ENCODE measurements around the gene SUPT20HL2.
"Not testable (repeated sequence)": the region's sequence is repeated elsewhere in the genome, so short reads cannot be mapped to it uniquely, and the experiment has no call there.

The SUPT20HL2 gene

DNA sequence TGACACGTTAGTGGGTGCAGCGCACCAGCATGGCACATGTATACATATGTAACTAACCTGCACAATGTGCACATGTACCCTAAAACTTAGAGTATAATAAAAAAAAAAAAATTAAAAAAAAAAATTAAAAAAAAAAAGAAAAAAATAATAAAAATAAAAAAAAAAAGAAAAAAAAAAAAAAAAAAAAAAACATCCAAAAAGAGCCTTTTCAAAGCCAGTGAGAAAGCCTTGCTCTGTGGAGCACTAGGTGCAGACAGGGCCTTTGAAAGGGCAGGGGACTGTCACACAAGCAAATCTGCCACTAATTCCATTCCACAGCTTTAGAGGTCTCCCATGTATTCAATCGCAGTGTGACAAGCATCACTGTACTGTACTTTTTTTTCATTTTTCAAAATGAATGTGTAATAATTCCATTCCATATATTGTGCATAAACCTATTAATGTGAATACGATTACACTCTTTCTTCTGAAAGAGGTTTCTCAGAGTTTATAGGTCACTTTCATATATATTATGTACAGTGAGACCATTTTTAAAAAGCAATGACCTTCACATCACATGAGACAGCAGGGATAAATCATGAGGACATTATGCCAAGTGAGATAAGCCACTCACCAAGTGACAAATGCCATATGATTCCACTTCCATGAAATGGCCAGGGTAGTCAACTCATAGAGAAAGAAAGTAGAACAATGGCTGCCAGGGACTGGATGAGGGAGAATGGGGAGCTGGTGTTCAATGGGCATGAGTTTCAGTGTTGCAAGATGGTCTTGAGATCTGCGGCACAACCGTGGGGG, 4.1 kb downstream of the SUPT20HL2 start:
- DNase-seq (ENCODE audit: low read depth), result not testable (repeated sequence)

DNA sequence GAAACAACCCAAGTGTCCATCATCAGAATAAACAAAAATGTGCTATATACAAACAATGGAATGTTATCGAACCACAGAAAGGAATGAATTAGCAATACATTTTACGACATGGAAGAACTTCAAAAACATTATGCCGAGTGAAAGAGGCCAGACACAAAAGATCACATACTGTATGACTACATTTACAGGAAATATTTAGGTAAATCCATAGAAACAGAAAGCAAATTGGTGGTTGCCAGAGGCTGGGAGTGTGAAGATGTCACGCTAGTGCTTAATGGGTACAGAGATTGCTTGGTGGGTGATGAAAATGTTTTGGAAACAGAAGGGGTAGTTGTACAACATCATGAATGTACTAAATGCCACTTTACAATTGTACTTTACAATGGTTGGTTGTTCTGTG, 5.1 kb downstream of the SUPT20HL2 start:
- not testable (repeated sequence) for DNase-seq (ENCODE audit: low read depth)

DNA sequence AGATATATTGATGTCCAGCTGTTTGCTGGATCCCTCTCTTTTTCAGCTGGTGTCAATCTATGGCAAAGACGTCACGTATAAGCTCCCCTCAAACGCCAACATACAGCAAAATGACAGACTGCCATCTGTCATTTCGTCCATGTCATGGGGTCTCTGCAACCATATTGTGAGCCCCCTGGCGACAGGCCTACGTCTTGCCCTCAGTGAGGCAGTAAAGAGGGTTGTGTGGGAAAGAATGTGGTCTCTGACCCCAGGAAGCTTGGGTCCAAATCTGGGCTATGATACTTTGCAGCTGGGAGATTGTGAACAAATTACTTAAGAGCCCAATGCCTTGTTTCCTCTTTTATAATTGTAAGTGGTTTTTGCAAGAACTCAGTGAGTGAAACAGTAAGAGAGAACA, 7.4 kb downstream of the SUPT20HL2 start:
- DNase-seq (ENCODE audit: low read depth), result no peak

DNA sequence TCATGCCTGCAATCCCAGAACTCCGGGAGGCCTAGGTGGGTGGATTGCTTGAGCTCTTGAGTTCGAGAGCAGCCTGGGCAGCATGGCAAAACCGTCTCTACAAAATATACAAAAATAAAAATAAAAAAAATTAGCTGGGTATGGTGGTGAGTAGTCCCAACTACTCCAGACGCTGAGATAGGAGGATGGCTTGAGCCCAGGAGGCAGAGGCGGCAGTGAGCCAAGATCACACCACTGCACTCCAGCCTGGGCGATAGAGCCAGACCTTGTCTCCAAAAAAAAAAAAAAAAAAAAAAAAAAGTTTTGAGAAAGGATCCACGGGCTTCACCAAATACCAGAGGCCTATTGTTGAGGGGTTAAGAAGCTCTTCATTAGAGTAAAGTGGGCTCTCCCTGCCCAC, 8.0 kb downstream of the SUPT20HL2 start:
- DNase-seq (ENCODE audit: low read depth), result no peak

- no peak for DNase-seq (ENCODE audit: low read depth)
Observed at GRCh38 chrX:24301806-24302205, 12.1 kb downstream of the SUPT20HL2 start.

DNA sequence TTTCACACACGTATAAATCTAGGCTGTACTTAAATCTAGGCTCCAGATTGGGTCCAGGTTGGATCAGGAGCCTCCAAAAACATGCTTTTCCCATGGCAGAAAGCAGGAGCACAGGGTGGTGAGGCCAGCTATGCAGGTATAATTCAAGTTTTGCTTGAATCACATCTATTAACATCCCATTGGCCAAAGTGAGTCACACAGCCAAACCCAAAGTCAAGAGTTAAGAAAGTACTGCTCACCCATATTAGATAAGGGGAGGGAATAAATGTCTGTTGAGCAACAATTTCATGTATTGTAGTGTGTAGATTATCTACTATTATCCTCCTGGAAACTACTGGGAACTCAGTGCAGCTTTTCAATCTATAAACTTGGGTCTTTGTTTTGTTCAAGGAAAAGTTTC, 12.8 kb downstream of the SUPT20HL2 start:
- no peak for DNase-seq (ENCODE audit: low read depth)

DNA sequence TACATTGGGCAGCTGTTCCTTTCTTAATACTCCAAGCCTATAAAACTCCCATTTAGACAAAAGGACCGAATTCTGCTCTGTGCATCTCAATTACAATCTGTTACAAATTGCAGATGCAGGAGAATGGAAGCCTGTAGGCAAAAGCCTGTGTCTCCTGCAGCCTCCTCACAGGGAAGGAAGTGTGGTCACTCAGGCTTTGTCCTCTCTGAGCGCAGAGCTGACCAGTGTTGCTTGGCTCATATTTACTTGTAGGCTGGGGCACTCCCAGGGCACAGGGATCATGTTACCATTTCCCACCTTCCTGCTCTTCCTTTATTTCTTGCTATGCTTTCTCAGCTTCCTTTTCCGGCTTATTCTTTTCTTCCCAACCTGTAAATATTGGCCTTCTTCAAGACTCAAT, 15.7 kb downstream of the SUPT20HL2 start:
- no peak for DNase-seq (ENCODE audit: low read depth)

DNA sequence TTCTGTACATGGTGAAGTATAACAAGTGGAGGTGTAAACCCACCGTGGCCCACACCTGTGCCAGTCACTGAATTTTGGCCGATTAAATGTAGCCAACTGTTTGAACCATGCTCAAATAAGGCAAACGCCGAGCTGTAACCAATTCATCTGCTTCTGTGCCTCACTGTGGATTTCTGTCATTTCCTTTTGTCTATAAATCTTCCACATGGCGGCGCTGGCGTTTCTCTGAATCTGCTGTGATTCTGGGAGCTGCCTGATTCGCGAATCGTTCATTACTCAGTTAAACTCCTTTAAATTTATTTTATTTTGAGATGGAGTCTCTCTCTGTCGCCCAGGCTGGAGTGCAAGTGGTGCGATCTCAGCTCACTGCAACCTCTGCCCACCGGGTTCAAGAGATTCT, 19.2 kb downstream of the SUPT20HL2 start:
- no peak for DNase-seq (ENCODE audit: low read depth)

- DNase-seq (ENCODE audit: low read depth), result no peak
Observed at GRCh38 chrX:24293412-24293811, 20.5 kb downstream of the SUPT20HL2 start.

- no peak for DNase-seq (ENCODE audit: low read depth)
Observed at GRCh38 chrX:24292353-24292752, 21.5 kb downstream of the SUPT20HL2 start.

- peak; percentile 41 for DNase-seq (ENCODE audit: low read depth)
Observed at GRCh38 chrX:24285082-24285481, 28.8 kb downstream of the SUPT20HL2 start.

DNA sequence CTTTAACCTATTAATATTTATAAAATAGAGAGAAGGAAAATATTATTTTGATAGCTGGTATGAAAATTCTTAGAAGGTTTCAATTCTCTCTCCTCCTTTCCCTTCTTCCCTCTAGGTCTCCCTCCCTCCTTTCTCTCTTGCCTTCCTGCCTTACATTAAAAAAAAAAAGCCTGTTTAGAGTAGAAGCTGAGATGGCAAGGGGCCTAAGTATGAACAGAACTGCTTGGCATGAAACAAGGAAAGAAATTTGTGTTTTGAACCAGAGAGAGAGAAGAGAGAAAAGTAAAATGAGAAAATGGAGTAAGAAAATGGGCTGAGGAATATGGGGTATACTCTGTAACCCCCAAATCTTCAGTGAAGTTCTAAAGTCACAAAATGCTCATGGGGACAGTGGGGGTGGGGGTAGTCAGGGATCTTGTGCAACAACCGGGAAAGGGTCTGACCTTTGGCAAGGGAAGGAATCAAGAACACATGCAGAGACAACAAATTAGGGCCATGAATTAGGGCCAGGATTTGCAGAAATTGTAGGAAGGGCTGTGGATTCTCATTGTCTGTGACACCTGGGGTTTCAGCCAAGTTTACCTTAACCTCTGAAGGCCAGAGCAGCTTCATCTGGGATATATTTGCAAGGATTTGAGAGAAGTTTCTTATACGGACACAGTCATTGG, 30.6 kb downstream of the SUPT20HL2 start:
- DNase-seq (ENCODE audit: low read depth), result peak; percentile 43

GRCh38 chrX:24282381-24283126, 31.3 kb downstream of the SUPT20HL2 start:
- peak; percentile 87 for DNase-seq (ENCODE audit: low read depth)

GRCh38 chrX:24277405-24277804, 36.5 kb downstream of the SUPT20HL2 start:
- no peak for DNase-seq (ENCODE audit: low read depth)

- no peak for DNase-seq (ENCODE audit: low read depth)
Observed at GRCh38 chrX:24276015-24276414, 37.9 kb downstream of the SUPT20HL2 start.

DNA sequence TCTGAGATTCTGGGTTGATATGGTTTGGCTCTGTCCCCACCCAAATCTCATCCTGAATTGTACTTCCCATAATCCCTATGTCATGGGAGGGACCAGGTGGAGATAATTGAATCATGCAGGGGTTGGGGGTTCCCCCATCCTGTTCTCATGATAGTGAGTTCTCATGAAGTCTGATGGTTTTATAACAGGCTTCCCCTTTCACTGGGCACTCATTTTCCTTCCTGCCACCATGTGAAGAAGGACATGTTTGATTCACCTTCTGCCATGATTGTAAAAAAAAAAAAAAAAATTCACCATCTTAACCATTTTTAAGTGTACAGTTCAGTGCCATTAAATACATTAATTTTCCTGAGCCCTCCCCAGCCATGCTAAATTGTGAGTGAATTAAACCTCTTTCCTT, 42.6 kb downstream of the SUPT20HL2 start:
- no peak for DNase-seq (ENCODE audit: low read depth)

GRCh38 chrX:24268786-24269185, 45.1 kb downstream of the SUPT20HL2 start:
- no peak for DNase-seq (ENCODE audit: low read depth)

DNA sequence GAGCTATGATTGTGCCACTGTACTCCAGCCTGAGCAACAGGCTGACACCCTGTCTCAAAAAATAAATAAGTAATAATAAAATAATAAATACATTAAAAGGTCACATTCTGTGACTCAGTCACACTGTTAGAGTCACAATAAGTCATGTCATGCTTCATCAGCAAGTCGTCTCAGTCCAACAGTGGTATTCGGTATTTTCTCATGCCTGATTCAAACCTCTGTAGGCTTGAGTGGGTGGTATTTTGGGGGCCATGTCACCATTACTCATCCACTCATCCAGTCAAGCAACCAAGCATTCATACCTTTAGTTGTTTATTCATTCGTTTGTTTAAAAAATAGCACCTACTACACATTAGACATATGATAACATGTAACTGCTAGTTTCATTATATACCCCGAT, 46.9 kb downstream of the SUPT20HL2 start:
- no peak for DNase-seq (ENCODE audit: low read depth)

DNA sequence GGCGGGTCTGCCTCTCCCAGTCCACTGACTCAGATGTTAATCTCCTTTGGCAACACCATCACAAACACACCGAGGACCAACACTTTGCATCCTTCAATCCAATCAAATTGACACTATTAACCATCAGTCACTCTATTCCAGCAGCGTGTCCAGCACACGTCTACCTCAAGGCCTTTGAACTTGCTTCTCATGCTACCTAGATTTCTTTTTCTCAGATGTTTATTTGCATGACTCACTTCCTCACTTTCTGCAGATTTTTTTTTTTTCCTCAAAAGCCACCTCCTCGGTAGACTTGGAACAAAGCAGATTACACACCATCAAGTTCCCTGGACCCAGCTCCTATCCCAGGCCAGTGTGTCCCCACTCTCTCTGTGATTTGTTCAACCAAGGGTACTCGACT, 49.5 kb downstream of the SUPT20HL2 start:
- DNase-seq (ENCODE audit: low read depth), result no peak

GRCh38 chrX:24262309-24262708, 51.6 kb downstream of the SUPT20HL2 start:
- DNase-seq (ENCODE audit: low read depth), result no peak
